Nephron progenitor cell (in vitro differentiated cells): Measurements from ENCODE around the gene EEF1A1.
A peak's percentile ranks its signal among the peaks of the same experiment; 100 is the strongest.
"Not testable (repeated sequence)": the region's sequence is repeated elsewhere in the genome, so short reads cannot be mapped to it uniquely, and the experiment has no call there.

Experiments used
- DNase-seq: peaks from one replicate; pipeline ENCODE4 v3.0.0; 2021
- H3K27ac Mint-ChIP-seq: 2 replicates; pipeline ENCODE4 v1.8.0; 2021; ENCODE audit warnings: mild to moderate bottlenecking, moderate library complexity, mixed read lengths
- H3K27me3 Mint-ChIP-seq: 2 replicates; pipeline ENCODE4 v1.8.0; 2021; ENCODE audit warnings: mild to moderate bottlenecking, low read depth, mixed read lengths; ENCODE audit not compliant: poor library complexity
- H3K36me3 Mint-ChIP-seq: 2 replicates; pipeline ENCODE4 v1.8.0; 2021; ENCODE audit warnings: low read depth, mixed read lengths
- H3K4me1 Mint-ChIP-seq: 2 replicates; pipeline ENCODE4 v1.8.0; 2021; ENCODE audit warnings: mixed read lengths
- H3K4me3 Mint-ChIP-seq: 2 replicates; pipeline ENCODE4 v1.8.0; 2021; ENCODE audit warnings: mild to moderate bottlenecking, moderate library complexity, mixed read lengths
- H3K9me3 Mint-ChIP-seq: 2 replicates; pipeline ENCODE4 v1.8.0; 2021; ENCODE audit warnings: mild to moderate bottlenecking, moderate library complexity, mixed read lengths
- TF ChIP-seq, protein P1 (sequence below): fragments of 200-600 bp; sonication (generic); IDR thresholded peaks from 2 replicates; pipeline ENCODE4 v1.5.0; 2021; ENCODE audit warnings: antibody characterized with exemption

Gene EEF1A1

DNA sequence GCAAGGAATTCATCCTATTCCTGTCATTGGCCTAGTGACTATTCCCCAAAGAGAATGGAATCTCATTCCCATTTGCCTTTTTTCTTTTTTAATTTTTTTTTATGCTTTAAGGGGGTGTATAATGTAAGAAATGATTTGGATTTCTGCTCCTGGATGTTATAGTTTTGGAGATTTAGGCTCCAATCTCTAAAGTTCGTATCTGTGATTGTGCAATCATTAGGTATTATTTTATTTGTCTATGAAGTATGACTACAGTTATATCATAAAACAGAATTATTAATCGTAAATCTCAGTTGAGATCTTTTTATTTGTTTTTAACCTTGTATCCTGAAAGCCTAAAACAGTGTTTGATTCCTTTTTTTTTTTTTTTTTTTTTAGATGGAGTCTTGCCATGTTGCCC, 41.7 kb upstream of the EEF1A1 start:
- Mint-ChIP-seq H3K36me3 (no peaks in the 10 kb centered on the region), H3K4me1 (peaks cover 17% of the 10 kb centered on the region), H3K9me3 (no peaks in the 10 kb centered on the region), H3K4me3 (no peak overlapping the region), H3K27ac (no peak overlapping the region), H3K27me3 (peaks cover 6% of the 10 kb centered on the region)
- no peak for DNase-seq
- TF ChIP-seq, protein P1, sequence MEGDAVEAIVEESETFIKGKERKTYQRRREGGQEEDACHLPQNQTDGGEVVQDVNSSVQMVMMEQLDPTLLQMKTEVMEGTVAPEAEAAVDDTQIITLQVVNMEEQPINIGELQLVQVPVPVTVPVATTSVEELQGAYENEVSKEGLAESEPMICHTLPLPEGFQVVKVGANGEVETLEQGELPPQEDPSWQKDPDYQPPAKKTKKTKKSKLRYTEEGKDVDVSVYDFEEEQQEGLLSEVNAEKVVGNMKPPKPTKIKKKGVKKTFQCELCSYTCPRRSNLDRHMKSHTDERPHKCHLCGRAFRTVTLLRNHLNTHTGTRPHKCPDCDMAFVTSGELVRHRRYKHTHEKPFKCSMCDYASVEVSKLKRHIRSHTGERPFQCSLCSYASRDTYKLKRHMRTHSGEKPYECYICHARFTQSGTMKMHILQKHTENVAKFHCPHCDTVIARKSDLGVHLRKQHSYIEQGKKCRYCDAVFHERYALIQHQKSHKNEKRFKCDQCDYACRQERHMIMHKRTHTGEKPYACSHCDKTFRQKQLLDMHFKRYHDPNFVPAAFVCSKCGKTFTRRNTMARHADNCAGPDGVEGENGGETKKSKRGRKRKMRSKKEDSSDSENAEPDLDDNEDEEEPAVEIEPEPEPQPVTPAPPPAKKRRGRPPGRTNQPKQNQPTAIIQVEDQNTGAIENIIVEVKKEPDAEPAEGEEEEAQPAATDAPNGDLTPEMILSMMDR = no peak

DNA sequence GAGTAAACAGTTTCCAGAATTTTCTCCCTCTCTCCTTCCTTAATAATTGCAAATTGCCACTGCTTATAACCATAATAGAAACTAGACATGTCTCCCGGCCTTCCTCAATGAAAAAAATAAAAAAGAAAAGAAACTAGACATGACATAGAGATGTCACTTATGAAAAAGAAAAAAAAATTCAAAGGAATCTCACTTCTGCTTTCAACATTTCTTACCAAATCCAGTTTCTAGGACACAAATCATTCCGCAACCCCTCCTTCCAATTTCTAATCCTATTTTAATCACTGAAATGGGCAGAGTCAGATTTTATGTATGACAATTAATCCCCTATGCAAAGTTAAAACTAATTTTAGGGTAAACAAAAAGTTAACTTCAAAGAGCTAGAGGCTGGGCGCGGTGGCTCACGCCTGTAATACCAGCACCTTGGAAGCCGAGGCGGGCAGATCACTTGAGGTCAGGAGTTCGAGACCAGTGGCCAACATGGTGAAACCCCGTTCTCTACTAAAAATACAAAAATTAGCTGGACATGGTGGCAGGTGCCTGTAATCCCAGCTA, 40.1 kb upstream of the EEF1A1 start:
- Mint-ChIP-seq H3K36me3 (no peaks in the 10 kb centered on the region), H3K27ac (no peak overlapping the region), H3K4me3 (no peak overlapping the region), H3K27me3 (peaks cover 4% of the 10 kb centered on the region), H3K9me3 (no peaks in the 10 kb centered on the region), H3K4me1 (peaks cover 17% of the 10 kb centered on the region)
- DNase-seq = no peak
- TF ChIP-seq, protein P1 = no peak

DNA sequence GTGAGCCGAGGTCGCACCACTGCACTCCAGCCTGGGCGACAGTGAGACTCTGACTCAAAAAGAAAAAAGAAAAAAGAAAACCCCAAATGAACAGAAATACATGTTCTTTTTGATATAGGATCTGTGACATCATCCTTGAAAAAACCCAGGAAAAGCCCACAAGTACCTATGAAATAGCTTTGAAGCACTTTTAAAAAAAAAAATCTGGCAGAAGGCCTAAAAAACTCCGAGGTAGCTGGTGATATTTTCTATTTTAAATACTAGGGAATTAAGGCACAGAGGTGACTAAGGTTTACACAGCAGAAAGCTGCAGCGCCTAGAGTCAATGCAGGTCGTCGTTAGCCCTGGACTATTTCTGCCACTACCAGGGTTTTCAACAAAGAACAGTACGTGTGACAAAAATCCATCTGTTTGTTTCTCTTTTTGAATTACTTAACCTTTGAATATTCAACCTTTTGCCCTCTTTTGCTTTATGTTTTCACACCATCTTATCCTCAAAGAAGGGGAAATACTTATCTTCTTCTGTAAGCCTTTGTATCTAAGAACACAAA, 39.4 kb upstream of the EEF1A1 start:
- peaks cover 4% of the 10 kb centered on the region for H3K27me3 Mint-ChIP-seq
- H3K36me3 Mint-ChIP-seq = no peaks in the 10 kb centered on the region
- H3K4me1 Mint-ChIP-seq = peaks cover 17% of the 10 kb centered on the region
- H3K4me3 Mint-ChIP-seq = no peak overlapping the region
- H3K27ac Mint-ChIP-seq = peak overlapping the region; percentile 39
- no peak for DNase-seq
- TF ChIP-seq, protein P1 = no peak
- H3K9me3 Mint-ChIP-seq = no peaks in the 10 kb centered on the region

- not testable (repeated sequence) for H3K9me3 Mint-ChIP-seq, H3K27me3 Mint-ChIP-seq, H3K36me3 Mint-ChIP-seq, DNase-seq, H3K4me3 Mint-ChIP-seq
- Mint-ChIP-seq H3K4me1 (peaks cover 17% of the 10 kb centered on the region), H3K27ac (peak overlapping the region; percentile 81)
Observed at GRCh38 chr6:73559399-73559794, 38.6 kb upstream of the EEF1A1 start.

- TF ChIP-seq, protein P1 = no peak
- Mint-ChIP-seq H3K27me3 (peaks cover 4% of the 10 kb centered on the region), H3K27ac (peak overlapping the region; percentile 81), H3K36me3 (no peaks in the 10 kb centered on the region), H3K4me1 (peaks cover 17% of the 10 kb centered on the region), H3K4me3 (no peak overlapping the region), H3K9me3 (no peaks in the 10 kb centered on the region)
- DNase-seq = no peak
Observed at GRCh38 chr6:73558624-73559398, 38.0 kb upstream of the EEF1A1 start.

DNA sequence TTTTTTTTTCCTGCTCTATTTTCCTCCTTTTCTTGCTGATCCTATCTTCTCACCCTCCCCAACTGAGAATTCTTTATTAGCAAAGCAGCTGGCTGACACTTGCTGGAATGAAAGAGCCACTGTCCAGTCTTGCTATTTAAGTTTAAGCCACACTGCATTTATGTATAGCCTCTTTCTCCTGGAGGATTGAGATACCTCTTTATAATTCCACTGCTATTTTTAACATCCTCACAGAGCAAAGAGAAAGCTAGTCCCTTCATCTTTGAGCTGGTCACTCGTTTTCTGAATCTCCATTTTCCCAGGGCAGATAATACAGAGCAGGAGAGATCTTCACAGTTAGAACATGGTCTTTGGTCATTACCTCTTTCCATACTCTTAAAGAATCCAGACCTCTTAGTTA, 36.0 kb upstream of the EEF1A1 start:
- TF ChIP-seq, protein P1 = no peak
- H3K27me3 Mint-ChIP-seq = peaks cover 4% of the 10 kb centered on the region
- peaks cover 17% of the 10 kb centered on the region for H3K4me1 Mint-ChIP-seq
- no peak overlapping the region for H3K27ac Mint-ChIP-seq
- no peak overlapping the region for H3K4me3 Mint-ChIP-seq
- H3K36me3 Mint-ChIP-seq = no peaks in the 10 kb centered on the region
- DNase-seq = no peak
- H3K9me3 Mint-ChIP-seq = no peaks in the 10 kb centered on the region

- H3K4me1 Mint-ChIP-seq = peaks cover 17% of the 10 kb centered on the region
- not testable (repeated sequence) for H3K4me3 Mint-ChIP-seq, DNase-seq, H3K27ac Mint-ChIP-seq, H3K9me3 Mint-ChIP-seq, H3K27me3 Mint-ChIP-seq, H3K36me3 Mint-ChIP-seq
Observed at GRCh38 chr6:73555380-73555949, 34.6 kb upstream of the EEF1A1 start.

- H3K4me1 Mint-ChIP-seq, DNase-seq, H3K27ac Mint-ChIP-seq, H3K27me3 Mint-ChIP-seq, H3K9me3 Mint-ChIP-seq, H3K36me3 Mint-ChIP-seq, H3K4me3 Mint-ChIP-seq: not testable (repeated sequence)
Observed at GRCh38 chr6:73551115-73551514, 30.3 kb upstream of the EEF1A1 start.
